ENCODE data around the gene BCAR1. TPM values are rescaled to one million over a fixed set of nuclear protein-coding genes. Genes with fewer than 3 reads are reported as not detected.
"Not testable (repeated sequence)": the region's sequence is repeated elsewhere in the genome, so short reads cannot be mapped to it uniquely, and the experiment has no call there.

BCAR1 gene
- total RNA-seq, 1 donor = under 0.01 TPM

DNA sequence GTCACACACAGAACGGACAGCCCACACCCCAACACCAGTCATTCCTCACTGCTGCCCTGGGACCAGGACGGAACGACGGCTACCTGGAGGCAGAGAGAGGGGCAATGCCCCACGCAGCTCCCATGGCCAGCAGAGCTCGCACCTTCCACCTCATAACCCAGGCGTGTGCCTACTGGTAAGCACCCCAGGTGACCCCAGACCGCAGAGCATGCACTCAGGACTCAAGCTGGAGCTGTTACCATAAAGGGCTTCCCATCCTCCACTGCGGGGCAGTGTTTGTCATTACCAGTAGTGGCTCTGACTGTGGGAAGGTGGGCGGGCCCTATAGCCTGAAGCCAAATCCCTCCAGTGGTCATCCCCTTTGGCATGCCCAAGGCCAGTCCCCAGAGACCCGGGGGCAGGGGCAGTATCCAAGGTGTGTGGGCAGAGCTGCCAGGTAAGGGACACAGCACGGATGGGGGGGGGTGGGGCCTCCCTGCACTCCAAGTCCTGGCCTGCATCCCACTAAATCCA lies 4.7 kb upstream of the BCAR1 start:
- DNase-seq (ENCODE audit: low read depth in 2 of 3, low spot score in 2 of 3) = no peak

DNA sequence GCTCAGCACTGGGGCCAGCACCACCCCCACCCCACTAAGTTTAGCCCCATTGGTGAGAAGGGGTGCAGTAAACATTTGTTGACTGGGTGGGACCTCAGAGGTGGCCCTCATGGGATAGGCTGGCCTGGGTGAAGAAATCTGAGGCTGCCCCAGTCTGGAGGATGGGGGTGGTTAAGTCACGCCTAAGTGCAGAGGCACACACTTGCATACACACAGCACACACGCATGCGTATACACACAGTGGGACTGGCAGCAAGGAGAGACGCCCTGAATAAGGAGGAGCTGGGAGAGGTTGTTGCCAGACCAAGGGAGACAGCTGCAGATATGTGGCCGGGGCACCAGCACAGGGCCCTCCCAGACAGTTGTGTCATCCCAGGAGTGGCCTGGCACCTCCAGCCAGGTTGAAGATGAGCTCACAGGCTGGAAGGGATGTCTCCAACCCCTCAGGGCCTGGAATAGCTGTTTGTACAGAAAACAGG lies 3.0 kb upstream of the BCAR1 start:
- no peak for DNase-seq (ENCODE audit: low read depth in 2 of 3, low spot score in 2 of 3)

DNA sequence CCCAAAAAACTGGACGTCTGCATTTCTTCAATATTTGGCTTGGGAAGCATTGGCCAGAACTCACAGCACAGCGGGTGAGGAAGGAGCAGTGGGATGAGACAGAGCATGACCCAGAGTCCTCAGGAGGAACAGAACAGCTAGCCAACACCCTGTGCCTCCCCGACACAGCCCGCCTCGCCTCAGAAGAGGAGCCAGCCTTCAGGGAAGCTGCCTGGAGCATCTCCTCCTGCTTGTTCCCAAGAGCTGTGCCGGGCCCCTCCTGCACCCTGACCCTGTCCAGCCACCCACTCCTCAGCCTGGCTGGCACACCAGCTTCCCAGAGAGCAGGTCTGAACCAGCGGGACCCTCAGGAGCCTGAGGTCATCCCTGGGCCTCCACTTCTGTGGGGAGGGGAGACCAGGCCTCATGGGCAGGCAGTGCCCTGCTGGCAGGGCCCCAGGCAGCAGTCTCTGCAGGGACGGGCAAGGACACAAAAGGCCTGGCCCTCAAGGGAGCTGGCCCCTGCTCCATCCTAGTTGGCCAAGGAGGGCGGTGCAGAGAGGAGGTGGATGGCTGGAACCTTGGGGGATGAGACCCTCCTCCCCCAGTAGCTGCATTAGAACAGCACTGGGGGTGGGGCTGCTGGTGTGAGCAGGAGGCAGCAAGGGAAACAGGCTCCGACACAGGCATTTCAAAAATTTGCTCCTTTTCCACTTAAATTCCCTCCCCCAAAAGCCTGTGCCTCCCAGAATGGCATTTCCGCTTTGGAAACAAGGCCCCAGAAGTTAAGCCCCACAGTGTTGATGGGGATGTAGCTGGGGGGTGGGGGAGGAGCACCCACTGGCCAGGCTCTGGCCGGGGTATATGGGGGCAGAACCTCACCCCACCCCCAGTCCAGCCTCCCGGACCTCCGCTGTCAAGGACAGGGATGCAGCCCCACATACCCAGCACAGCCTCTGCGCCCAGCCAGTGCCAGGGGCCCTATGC lies 1.8 kb upstream of the BCAR1 start:
- no peak for DNase-seq (ENCODE audit: low read depth in 2 of 3, low spot score in 2 of 3)

GRCh38 chr16:75252049-75252864 lies 833 bp upstream of the BCAR1 start:
- no peak for DNase-seq (ENCODE audit: low read depth in 2 of 3, low spot score in 2 of 3)

GRCh38 chr16:75250809-75251279 lies 580 bp downstream of the BCAR1 start:
- DNase-seq (ENCODE audit: low read depth in 2 of 3, low spot score in 2 of 3) = no peak

DNA sequence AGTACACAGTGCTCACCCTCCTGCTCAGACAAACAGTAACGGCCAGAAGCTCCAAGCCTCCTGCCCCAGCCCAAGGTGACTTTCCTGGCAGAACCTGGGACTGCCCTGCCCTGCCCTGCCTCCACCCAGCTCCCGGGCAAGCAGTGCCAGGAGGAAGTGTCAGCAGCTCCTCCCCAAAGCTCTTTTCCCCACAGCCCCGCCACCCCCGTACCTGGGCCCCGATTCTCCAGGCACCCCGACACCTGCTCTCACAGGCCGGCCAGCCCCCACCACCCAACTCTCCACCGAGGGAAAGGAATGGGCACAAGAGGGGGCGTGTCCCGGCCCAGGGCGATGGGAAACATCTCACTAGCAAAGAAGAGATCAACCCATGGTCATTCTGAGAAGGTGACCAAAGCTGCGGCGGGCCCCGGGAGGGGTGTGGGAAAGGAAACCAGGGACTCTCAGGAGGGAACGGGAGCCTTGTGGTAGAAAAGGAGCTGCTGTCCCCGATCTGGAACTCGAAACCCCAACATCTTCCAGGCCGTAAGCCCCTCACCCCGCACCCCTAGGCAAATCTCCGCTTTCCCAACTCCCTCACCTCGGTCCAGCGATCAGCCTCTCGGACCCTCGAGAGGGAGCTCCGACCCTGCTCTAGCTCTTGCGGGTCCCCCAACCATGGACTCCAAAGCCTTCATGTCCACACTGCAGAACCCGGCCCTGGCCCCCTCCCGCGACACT lies 1.2 kb downstream of the BCAR1 start:
- DNase-seq (ENCODE audit: low read depth in 2 of 3, low spot score in 2 of 3) = no peak

DNA sequence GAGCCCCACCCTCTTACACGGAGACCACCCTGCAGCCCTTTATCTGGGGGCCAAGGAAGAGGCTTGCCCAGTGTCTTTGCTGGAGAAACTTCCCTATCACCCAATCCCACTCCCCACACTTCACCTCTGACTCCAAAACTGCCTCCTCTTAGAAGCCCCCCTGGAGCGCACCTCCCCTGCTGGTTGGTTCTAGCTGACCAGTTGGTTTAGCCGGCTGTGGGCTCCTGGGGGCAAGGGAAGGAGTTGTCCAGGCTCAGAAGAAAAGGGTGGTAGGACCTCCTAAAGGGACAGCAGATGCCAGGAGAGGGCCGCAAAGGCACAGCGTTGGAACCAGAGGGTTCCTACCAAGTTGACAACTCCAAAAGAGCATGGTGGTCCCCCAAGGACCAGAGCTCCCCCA lies 2.0 kb downstream of the BCAR1 start:
- no peak for DNase-seq (ENCODE audit: low read depth in 2 of 3, low spot score in 2 of 3)

DNA sequence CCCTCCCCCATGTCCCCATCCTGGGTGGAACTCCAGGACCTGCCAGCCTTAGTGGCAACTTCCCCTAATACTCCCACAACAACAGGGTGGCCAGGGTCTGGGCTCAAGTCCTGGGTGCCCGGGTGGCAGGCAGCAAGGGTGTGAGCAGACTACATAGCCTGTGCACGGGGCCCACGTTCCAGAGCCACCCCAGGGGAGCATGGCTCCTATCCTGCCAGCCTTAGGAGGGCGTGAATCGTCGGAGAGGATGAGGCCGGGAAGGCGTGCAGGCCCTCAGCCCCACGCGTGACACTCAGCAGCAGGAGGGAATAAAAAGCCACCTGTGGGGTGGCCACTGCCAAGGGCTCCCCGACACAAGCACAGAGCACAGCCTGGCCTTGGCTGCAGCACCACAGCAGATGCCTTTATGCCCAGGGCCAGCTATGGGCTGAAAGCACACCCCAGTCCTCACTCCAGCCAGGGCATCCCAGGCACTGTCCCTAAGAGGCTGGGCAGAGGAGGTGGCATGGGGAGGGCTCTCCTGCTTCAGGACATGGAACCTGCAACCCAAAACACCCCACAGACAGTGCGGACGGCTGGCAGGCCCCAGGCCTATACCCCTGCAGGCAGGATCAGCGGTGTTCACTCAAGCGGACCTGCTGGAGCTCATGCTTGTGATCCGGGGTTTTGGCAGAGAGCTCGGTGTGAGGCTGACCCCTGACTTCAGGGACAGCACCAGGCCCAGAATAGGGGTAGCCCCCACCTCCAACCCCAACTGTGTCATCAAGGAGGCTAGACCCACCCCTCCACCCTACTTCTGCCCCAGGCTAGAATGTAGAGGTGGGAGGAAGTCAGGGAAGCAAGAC lies 2.7 kb downstream of the BCAR1 start:
- no peak for DNase-seq (ENCODE audit: low read depth in 2 of 3, low spot score in 2 of 3)

DNA sequence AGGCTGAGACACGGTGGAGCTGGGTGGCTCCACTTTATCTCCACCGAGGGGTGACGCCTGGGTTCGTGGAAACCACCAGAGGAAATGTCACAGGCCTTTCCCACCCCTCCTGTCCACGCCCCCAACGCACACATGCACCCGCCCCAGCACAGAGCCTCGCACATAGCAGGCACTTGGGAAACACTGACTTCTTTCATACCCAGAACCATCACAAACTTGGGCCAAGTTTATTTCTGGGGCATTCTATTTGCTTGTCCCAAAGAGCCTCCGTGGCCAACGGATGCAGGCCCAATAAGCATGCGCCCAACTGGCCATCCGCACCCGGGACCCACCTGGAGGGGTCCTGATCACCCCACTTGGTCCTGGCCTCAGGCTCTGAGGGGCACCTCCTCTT lies 3.3 kb downstream of the BCAR1 start:
- DNase-seq (ENCODE audit: low read depth in 2 of 3, low spot score in 2 of 3) = no peak

DNA sequence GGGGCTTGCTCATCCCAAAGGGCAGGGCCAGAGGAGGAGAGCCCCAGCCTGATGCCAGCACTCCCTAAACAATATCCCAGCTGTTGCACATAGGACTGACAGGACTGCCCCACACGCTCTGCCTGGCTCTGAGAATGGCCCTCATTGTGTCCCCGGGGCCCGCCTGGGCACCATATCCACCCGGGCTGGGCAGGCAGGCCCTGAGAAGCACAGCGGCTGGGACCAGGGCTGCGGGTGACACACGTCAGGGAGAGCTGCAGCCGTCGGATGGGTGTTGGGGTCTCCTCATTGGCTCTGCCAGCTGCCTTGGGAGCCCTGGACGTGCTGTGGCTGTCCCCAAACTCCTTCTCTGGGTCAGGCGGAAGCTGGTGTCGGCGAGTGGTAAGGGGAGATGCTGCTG lies 4.2 kb downstream of the BCAR1 start:
- DNase-seq (ENCODE audit: low read depth in 2 of 3, low spot score in 2 of 3) = no peak

GRCh38 chr16:75246504-75247205 lies 4.8 kb downstream of the BCAR1 start:
- no peak for DNase-seq (ENCODE audit: low read depth in 2 of 3, low spot score in 2 of 3)

DNA sequence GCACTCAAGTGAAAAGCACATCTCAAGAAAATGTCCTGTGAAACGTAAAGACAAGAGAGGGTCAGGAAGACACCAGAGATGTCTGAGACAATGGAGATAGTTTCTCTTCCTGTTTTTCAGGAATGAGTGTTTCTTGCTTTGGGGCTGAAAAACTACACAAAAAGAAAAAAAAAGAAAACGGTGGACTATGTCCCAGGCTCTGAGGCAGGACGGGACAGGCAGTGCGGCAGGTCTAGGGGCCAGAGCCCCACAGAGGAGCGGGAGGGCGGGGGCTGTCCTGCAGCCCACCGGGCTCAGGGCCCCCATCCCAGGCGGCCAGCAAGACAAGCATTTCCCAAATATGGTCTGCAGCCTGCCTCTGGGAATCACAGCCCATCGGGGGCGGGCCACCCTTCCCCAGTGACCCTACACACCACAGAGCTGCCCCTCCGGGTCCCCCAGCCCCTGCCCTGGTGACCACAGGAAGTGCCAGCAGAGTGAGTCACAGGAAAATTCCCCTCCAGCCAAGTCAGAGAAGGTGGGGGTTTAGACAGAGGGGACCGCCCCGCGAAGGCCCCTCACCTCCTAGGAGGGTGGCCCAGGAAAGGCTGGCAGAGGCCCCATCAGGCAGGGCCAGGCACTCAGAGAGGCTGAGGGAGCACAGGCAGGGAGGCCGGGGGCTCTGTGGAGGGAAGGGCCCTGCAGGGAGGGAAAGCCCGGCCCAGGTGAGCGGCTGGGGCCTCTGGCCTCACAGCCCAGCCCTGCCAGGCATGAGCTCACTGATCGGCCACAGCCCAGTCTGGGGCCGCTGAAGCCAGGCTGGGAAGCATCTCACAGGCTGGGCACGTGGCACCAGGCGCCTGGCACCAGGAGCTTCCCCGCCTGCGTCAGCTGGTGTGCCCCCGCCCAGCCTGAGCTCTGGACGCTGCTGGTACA lies 6.3 kb downstream of the BCAR1 start:
- DNase-seq (ENCODE audit: low read depth in 2 of 3, low spot score in 2 of 3) = no peak

- DNase-seq (ENCODE audit: low read depth in 2 of 3, low spot score in 2 of 3) = no peak
Observed at GRCh38 chr16:75244225-75244809, 7.1 kb downstream of the BCAR1 start.

DNA sequence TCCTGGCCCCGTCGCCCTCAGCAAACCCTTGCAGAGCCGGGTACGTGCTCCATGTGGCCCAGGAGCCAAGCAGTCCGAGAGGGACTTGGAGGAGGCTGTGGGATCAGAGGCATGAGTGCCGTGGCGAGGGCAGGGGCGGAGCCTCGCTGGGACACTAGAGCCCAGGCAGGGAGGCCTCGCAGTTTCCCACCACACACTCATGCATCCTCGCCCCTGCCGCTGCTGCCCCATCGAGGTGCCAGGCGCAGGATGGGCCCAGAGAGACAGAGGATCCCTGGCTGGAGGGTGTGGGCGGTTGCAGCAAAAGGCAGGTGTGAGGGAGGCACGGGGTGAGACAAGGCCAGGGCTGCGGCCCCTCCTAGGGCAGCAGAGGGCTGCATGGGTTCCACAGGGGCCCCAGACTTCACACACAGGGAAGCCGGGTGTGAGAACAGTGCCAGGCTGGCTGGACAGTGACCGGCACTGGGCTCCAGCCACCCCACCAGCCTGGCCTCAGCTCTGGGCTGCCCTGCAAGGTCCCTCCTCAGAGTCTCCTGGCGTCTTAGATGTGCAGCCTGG lies 7.7 kb downstream of the BCAR1 start:
- DNase-seq (ENCODE audit: low read depth in 2 of 3, low spot score in 2 of 3) = no peak

DNA sequence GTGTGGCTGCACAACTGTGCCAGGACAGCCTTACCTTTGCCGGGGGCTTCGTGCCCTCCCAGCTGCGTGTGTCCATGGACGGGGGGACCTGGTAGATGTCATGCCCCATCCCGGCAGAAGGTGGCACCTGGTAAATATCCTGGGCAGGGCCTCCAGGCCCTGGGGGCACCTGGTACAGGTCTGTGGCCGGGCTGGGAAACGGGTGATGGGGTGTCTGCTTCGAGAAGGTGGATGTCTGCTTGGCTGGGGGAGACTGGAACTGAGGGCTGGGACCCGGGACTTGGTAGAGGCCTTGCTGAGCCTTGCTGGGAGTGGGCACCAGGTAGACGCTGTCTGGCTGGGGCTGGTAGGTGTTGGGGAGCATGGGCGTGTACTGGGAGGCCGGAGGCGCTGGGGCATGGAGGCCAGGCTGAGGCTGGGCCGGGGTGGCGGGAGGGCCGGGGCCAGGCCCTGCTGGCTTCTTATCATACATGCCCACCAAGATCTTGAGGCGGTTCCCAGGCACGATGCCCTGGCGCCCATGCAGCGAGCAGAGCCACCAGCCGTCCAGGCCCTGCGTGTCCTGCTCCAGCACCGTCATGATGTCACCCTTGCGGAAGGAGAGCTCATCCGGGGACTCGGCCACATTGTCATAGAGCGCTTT lies 8.9 kb downstream of the BCAR1 start:
- not testable (repeated sequence) for DNase-seq (ENCODE audit: low read depth in 2 of 3, low spot score in 2 of 3)

- DNase-seq (ENCODE audit: low read depth in 2 of 3, low spot score in 2 of 3) = no peak
Observed at GRCh38 chr16:75241955-75242354, 9.5 kb downstream of the BCAR1 start.

GRCh38 chr16:75241412-75241811 lies 10.0 kb downstream of the BCAR1 start:
- DNase-seq (ENCODE audit: low read depth in 2 of 3, low spot score in 2 of 3) = no peak

All from hematopoietic multipotent progenitor cell (in vitro differentiated cells).